GM18870 (cell line): ENCODE measurements around the gene LRRC52.
"Not testable (repeated sequence)": the region's sequence is repeated elsewhere in the genome, so short reads cannot be mapped to it uniquely, and the experiment has no call there.

Experiments used
- ATAC-seq: cut with Tn5 transposase; IDR thresholded peaks from one replicate; pipeline ENCODE4 v1.9.1; 2021; ENCODE audit warnings: moderate library complexity; ENCODE audit not compliant: unreplicated experiment

The LRRC52 gene

GRCh38 chr1:165580931-165581871 lies 37.4 kb downstream of the LRRC52 start:
- ATAC-seq, result no peak

GRCh38 chr1:165581926-165582325 lies 38.1 kb downstream of the LRRC52 start:
- no peak for ATAC-seq

DNA sequence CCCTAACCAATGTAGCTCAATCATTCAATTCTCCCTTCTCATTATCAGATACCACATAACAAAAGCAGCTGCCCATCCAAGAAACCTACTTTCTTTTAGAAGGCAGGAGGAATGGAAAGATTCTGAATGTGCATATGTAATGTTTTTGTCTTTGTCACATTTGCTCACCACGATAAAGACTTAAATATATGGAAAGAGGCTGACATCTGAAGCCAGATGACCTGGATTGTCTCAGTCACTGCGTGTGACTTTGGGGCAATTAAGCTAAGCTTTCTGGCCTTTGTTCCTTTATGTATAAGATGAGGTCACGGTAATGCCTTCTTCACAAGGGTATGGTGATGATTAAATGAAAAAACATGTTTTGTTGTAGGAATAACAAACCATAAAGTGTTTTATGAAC lies 42.6 kb downstream of the LRRC52 start:
- no peak for ATAC-seq

DNA sequence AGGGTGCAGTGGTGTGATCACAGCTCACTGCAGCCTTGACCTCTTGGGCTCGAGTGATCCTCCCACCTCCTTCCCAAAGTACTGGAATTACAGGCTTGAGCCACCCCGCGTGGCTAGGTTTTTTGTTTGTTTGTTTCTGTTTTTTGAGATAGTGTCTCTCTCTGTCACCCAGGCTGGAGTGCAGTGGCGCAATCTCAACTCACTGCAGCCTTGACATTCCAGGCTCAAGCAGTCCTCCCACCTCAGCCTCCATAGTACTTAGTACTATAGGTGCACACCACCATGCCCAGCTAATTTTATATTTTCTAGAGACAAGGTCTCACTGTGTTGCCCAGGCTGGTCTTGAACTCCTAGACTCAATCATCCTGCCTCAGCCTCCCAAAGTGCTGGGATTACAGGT lies 47.6 kb downstream of the LRRC52 start:
- not testable (repeated sequence) for ATAC-seq

GRCh38 chr1:165592945-165593823 lies 49.4 kb downstream of the LRRC52 start:
- ATAC-seq, result no peak

DNA sequence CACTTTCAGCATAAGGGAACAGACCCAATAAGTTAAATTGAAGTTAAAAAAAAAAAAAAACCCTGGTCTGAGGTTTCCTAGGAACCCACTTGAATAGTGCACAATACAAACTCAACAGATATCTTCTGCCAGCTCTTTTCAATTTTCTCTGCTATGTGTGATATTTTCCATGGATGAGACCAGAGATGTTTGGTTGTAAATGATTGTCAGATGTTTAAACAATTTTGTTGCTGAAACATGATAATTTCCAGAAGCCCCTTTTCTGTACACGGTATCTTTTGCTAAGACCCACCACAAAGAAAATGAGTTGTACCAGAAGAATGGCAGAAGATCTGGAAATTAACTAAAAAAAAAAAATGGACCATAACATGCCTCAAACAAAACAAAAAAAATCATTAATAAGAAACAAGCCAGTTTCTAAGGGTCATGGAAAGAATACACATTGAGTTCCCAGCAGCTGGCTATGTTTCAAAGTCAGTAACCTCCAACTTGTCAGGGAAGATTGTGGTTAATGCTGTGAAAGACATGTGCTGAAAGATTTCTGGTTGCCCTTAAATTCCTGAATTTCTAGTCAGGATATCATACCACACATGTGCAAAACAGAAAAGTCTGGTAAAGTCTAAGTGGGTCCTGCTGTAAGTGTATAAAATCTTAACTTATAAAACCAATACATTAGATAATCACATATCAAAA lies 51.6 kb downstream of the LRRC52 start:
- ATAC-seq, result no peak

GRCh38 chr1:165597883-165598675 lies 54.3 kb downstream of the LRRC52 start:
- ATAC-seq, result peak; percentile 96

DNA sequence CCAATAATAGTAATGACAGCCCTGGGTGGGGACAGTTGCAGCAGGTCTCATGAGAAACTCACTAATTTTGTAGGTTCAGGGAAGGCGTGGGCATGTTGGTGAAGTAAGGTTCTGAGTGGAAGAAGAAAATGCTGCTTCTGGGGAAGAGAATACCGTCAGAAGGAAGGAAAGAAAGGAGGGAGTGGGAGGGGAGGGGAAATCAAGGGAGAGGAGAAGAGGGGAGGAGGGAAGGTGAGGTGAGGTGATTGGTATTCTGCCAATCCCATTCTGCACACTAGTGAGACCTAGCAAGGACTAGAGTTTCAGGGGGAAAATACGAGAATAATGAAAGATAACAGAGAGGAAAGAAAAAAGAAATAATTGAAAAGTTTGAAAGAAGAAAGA lies 54.9 kb downstream of the LRRC52 start:
- no peak for ATAC-seq

- no peak for ATAC-seq
Measured at GRCh38 chr1:165600793-165601192, 57.0 kb downstream of the LRRC52 start.

DNA sequence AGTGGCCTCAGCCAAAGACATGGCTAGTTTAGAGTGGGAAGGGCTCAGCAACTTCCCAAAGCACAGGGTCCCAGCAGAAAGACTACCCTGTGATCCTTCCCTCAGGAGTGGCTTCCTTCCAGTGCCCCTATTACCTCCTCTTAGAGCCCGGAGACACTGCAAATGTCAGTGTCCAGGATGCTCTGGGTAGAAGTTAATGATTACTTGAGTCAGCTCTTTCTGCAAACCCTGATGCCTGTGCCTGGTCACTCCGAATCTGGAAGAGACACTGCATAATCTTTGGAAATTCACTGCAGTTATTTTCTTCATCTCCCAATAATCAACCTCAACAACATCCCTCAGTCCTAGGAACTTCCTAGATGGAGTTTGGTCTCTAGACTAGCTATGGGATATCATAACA lies 60.0 kb downstream of the LRRC52 start:
- ATAC-seq, result no peak

- no peak for ATAC-seq
Measured at GRCh38 chr1:165605246-165605645, 61.4 kb downstream of the LRRC52 start.

DNA sequence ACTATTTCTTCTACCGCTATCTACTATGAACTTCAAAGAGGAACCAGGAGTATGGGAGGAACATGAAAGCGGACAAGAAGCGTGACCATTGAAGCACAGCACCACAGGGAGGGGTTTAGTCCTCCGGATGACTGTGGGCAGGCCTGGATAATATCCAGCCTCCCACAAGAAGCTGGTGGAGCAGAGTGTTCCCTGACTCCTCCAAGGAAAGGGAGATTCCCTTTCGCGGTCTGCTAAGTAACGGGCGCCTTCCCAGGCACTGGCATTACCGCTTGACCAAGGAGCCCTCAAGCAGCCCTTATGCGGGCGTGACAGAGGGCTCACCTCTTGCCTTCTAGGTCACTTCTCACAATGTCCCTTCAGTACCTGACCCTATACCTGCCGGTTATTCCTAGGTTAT lies 62.9 kb downstream of the LRRC52 start:
- not testable (repeated sequence) for ATAC-seq

DNA sequence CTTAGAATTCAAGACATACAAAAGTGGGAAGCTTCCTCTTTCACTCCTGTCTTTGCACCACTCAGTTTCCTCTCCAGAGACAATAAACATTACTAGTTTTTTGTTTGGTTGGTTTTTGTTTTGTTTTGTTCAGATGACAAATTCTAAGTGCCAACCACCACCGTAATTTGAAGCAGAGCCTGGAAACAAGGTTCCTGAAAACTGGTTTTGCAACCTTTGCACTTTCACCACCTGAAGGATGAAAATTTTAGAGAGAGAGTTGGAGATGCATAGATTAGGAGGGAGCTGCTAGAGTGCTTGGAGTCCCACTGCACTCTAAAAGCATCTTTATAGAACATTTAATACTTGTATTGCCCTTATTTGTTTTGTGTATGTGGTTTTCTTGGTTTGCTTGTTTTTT lies 67.1 kb downstream of the LRRC52 start:
- no peak for ATAC-seq

DNA sequence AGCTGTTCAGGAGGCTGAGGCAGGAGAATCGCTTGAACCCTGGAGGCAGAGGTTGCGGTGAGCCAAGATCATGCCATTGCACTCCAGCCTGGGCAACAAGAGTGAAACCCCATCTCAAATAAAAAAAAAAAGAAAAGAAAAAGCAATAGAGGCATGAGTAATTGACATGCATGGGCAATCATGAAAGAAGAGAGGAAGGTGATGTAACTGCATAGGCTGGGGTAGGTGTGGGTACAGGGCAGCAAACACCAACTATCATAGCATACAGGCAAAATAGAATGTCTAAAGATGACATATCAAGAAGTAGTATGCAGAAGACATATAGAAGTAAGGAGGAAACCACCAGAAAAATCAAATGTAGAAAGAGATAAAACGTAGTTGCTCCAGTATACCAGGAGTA lies 68.3 kb downstream of the LRRC52 start:
- no peak for ATAC-seq
